Measurements from ENCODE around the gene POPDC2.
A peak's percentile ranks its signal among the peaks of the same experiment; 100 is the strongest.

POPDC2 gene

GRCh38 chr3:119660474-119661440 is at the start of gene POPDC2:
Gene POPDC2, minus strand, starts transcription at chr3:119660589. Its CDS starts 166 bp downstream, at chr3:119660423.
- TF ChIP-seq CTCF (conservative IDR thresholded peaks at IDR 0.05; ENCODE audit: low read length): no peak
- DNase-seq (ENCODE audit: low read depth): peak; percentile 61

GRCh38 chr3:119703820-119704531 is 43.6 kb upstream of the POPDC2 start:
- H3K4me3 ChIP-seq (ENCODE audit: low read length): no peak overlapping the region
- no peak for DNase-seq (ENCODE audit: low read depth)

More at GRCh38 chr3:119660474-119661440, at the start of gene POPDC2:
- no peak within 1 kb of the TSS for H3K4me3 ChIP-seq (ENCODE audit: low read length)

DNA sequence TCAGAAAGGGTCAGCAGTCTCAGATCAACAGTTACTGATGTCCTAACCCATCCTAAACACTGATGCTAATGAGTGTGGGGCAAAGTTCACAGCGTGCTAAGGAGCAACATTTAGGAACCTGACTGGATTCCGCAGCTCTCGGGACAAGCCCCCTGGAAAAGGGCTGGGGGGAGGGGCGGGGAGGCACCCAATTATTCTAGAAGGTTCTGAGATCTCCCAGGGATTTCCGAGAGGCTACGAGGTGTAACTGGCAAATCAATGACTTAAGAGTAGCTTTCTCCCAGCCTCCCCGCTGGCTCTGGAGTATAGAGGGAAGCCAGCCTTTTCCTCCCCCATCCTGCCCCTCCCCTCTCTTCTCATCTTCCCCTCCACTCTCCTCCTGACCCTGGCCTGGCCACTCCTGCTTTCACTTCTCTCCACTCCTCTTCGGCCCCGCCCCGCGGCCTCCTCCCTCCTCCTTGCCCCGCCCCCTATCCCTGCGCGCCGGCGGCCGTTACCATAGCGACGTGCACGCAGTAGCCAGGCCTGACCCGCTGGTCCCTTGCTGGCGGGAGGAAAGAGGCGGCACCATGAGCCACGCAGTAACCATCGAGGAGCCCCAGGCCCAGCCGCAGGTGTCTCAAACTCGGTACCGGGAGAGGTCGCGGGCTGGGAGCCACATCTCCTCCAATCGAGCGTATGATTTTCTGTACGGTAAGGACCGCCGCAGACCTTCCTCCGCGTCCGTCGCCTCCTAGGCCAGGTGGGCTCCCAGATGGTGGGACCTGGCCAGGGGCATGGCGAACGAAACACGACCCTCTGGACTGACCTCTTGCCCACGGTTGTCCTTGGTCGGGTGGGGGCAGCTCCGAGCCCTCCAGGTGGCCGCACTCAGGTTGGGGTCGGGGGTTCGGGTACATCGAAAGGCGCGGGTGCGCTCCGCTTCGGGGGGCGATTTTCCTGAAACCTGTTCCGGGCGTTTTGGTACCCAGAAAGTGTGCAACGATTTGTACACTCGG is 42.4 kb upstream of the POPDC2 start, which contains the start of gene CFAP91:
TSS of gene CFAP91 (plus strand) at position 493 of the 998 bp plus-strand sequence. CDS start at position 570, 77 bp downstream.
- peak within 1 kb of the TSS; percentile 67 for H3K4me3 ChIP-seq (ENCODE audit: low read length)
- TF ChIP-seq CTCF (conservative IDR thresholded peaks at IDR 0.05; ENCODE audit: low read length): no peak
- DNase-seq (ENCODE audit: low read depth): peak; percentile 81

More at GRCh38 chr3:119703820-119704531, 43.6 kb upstream of the POPDC2 start:
- no peak for TF ChIP-seq CTCF (conservative IDR thresholded peaks at IDR 0.05; ENCODE audit: low read length)

DNA sequence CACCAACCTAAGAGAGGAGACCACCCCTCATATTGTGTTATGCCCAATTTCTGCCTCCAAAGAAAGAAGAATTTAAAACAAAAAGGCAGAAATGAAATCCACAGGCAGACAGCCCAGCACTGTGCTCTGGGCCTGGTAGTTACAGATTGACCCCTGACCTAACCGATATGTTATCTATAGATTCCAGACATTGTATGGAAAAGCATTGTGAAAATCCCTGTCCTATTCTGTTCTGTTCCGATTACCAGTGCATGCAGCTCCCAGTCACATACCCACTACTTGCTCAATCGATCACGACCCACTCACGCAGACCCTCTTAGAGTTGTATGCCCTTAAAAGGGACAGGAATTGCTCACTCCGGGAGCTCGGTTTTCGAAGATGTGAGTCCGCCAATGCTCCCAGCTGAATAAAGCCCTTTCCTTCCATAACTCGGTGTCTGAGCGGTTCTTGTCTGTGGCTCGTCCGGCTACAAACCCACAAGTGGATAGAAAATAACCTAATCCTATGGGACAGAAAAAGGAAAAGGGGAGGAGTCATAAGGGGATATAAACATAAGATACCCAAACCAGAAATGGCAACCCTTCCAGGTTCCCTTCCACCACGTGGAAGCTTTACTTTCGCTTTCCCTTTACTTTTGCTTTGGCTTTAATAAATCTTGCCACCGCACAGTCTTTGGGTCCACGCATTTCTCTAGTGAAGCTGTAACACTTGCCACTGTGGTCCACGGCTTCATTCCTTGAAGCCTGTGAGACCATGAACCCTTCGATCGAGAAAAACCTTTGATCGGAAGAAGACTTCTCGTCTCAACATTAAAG is 40.7 kb upstream of the POPDC2 start:
- DNase-seq (ENCODE audit: low read depth): no peak
- TF ChIP-seq CTCF (conservative IDR thresholded peaks at IDR 0.05; ENCODE audit: low read length): no peak
- H3K4me3 ChIP-seq (ENCODE audit: low read length): no peak overlapping the region

DNA sequence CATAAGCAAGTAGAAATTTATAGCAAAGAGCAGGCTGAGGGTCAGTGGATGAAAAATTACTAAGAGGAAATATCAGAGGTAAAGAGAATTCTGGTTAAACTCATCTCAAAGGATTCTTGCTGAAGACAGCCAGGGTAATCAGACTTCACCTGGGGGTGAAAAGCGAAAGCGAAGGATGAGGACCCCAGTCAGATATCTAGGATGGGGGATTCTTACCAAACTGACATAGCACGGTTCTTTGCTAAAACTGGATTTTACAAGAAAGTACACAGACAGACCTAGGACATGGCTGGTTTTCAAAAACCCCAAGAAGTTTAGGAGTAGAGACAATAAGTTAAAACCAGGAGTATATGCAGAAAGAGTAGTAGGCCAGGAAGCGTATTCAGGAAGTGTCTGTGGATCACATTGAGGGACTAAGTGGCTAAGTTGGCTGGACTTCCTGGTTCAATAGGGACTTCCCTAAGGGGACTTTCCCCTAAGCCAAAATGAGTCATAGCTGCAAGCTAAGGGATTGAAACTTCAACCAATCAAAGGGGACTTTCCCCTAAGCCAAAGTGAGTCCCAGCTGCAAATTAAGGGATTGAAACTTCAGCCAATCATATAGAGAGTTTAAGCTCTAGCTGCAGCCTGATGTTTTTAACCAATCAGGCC is 40.0 kb upstream of the POPDC2 start:
- peak; percentile 13 for DNase-seq (ENCODE audit: low read depth)
- TF ChIP-seq CTCF (conservative IDR thresholded peaks at IDR 0.05; ENCODE audit: low read length): no peak
- H3K4me3 ChIP-seq (ENCODE audit: low read length): no peak overlapping the region
